ENCODE measurements around the gene CARD11.

Gene CARD11

GRCh38 chr7:2990949-2991470 is 52.7 kb downstream of the CARD11 start:
- ATAC-seq, result no peak
- no peaks in the 10 kb centered on the region for H3K27me3 Mint-ChIP-seq
- peaks cover 19% of the 10 kb centered on the region for H3K9me3 Mint-ChIP-seq
- peaks cover 27% of the 10 kb centered on the region for H3K4me1 Mint-ChIP-seq
- H3K27ac Mint-ChIP-seq, result no peak overlapping the region
- no peak overlapping the region for H3K4me3 Mint-ChIP-seq
- peaks cover 84% of the 10 kb centered on the region for H3K36me3 Mint-ChIP-seq

GRCh38 chr7:2986561-2986960 is 57.1 kb downstream of the CARD11 start:
- no peak overlapping the region for H3K4me3 Mint-ChIP-seq
- H3K9me3 Mint-ChIP-seq, result peaks cover 9% of the 10 kb centered on the region
- peaks cover 71% of the 10 kb centered on the region for H3K4me1 Mint-ChIP-seq
- peaks cover 83% of the 10 kb centered on the region for H3K36me3 Mint-ChIP-seq
- peak overlapping the region; percentile 93 for H3K27ac Mint-ChIP-seq
- no peaks in the 10 kb centered on the region for H3K27me3 Mint-ChIP-seq
- ATAC-seq, result no peak

GRCh38 chr7:2985866-2986265 is 57.8 kb downstream of the CARD11 start:
- peaks cover 73% of the 10 kb centered on the region for H3K4me1 Mint-ChIP-seq

GRCh38 chr7:2984091-2984490 is 59.6 kb downstream of the CARD11 start:
- Mint-ChIP-seq H3K4me1 (peaks cover 90% of the 10 kb centered on the region), H3K4me3 (no peak overlapping the region), H3K9me3 (peaks cover 6% of the 10 kb centered on the region), H3K36me3 (peaks cover 76% of the 10 kb centered on the region), H3K27me3 (no peaks in the 10 kb centered on the region), H3K27ac (peak overlapping the region; percentile 93)
- no peak for ATAC-seq

More at GRCh38 chr7:2985866-2986265, 57.8 kb downstream of the CARD11 start:
- peak overlapping the region; percentile 93 for H3K27ac Mint-ChIP-seq
- H3K4me3 Mint-ChIP-seq, result no peak overlapping the region
- ATAC-seq, result peak; percentile 75
- peaks cover 9% of the 10 kb centered on the region for H3K9me3 Mint-ChIP-seq
- peaks cover 82% of the 10 kb centered on the region for H3K36me3 Mint-ChIP-seq
- no peaks in the 10 kb centered on the region for H3K27me3 Mint-ChIP-seq

- Mint-ChIP-seq H3K4me1 (peaks cover 92% of the 10 kb centered on the region), H3K4me3 (no peak overlapping the region), H3K36me3 (peaks cover 73% of the 10 kb centered on the region), H3K9me3 (peaks cover 4% of the 10 kb centered on the region), H3K27ac (peak overlapping the region; percentile 93), H3K27me3 (no peaks in the 10 kb centered on the region)
- no peak for ATAC-seq
Observed at GRCh38 chr7:2983586-2983985, 60.1 kb downstream of the CARD11 start.

GRCh38 chr7:2982831-2983230 is 60.8 kb downstream of the CARD11 start:
- Mint-ChIP-seq H3K4me1 (peaks cover 95% of the 10 kb centered on the region), H3K4me3 (no peak overlapping the region), H3K36me3 (peaks cover 66% of the 10 kb centered on the region), H3K9me3 (peaks cover 2% of the 10 kb centered on the region), H3K27ac (peak overlapping the region; percentile 93), H3K27me3 (no peaks in the 10 kb centered on the region)
- ATAC-seq, result no peak

GRCh38 chr7:2982401-2982800 is 61.3 kb downstream of the CARD11 start:
- peaks cover 100% of the 10 kb centered on the region for H3K4me1 Mint-ChIP-seq

GRCh38 chr7:2981103-2981480 is 62.6 kb downstream of the CARD11 start:
- ATAC-seq, result no peak
- peak overlapping the region; percentile 83 for H3K4me3 Mint-ChIP-seq
- no peaks in the 10 kb centered on the region for H3K27me3 Mint-ChIP-seq
- H3K4me1 Mint-ChIP-seq, result peaks cover 94% of the 10 kb centered on the region
- H3K27ac Mint-ChIP-seq, result peak overlapping the region; percentile 93
- H3K9me3 Mint-ChIP-seq, result peaks cover 2% of the 10 kb centered on the region
- H3K36me3 Mint-ChIP-seq, result peaks cover 56% of the 10 kb centered on the region

More at GRCh38 chr7:2982401-2982800, 61.3 kb downstream of the CARD11 start:
- H3K36me3 Mint-ChIP-seq, result peaks cover 66% of the 10 kb centered on the region
- peaks cover 2% of the 10 kb centered on the region for H3K9me3 Mint-ChIP-seq
- H3K27me3 Mint-ChIP-seq, result no peaks in the 10 kb centered on the region
- no peak for ATAC-seq
- H3K4me3 Mint-ChIP-seq, result no peak overlapping the region
- H3K27ac Mint-ChIP-seq, result peak overlapping the region; percentile 93

- Mint-ChIP-seq H3K4me1 (peaks cover 94% of the 10 kb centered on the region), H3K36me3 (peaks cover 55% of the 10 kb centered on the region), H3K9me3 (peaks cover 2% of the 10 kb centered on the region), H3K4me3 (peak overlapping the region; percentile 83), H3K27ac (peak overlapping the region; percentile 93), H3K27me3 (no peaks in the 10 kb centered on the region)
- no peak for ATAC-seq
Observed at GRCh38 chr7:2980401-2981102, 63.1 kb downstream of the CARD11 start.

GRCh38 chr7:2979951-2980350 is 63.7 kb downstream of the CARD11 start:
- Mint-ChIP-seq H3K9me3 (peaks cover 2% of the 10 kb centered on the region), H3K27ac (peak overlapping the region; percentile 93), H3K4me3 (peak overlapping the region; percentile 83), H3K36me3 (peaks cover 52% of the 10 kb centered on the region), H3K4me1 (peaks cover 94% of the 10 kb centered on the region), H3K27me3 (no peaks in the 10 kb centered on the region)
- ATAC-seq, result no peak

- Mint-ChIP-seq H3K4me3 (peak overlapping the region; percentile 83), H3K36me3 (peaks cover 44% of the 10 kb centered on the region), H3K27ac (peak overlapping the region; percentile 93), H3K9me3 (peaks cover 2% of the 10 kb centered on the region), H3K4me1 (peaks cover 93% of the 10 kb centered on the region), H3K27me3 (no peaks in the 10 kb centered on the region)
- ATAC-seq, result peak; percentile 14
Observed at GRCh38 chr7:2979201-2979631, 64.5 kb downstream of the CARD11 start.

- peaks cover 89% of the 10 kb centered on the region for H3K4me1 Mint-ChIP-seq
- peak; percentile 94 for ATAC-seq
- peak overlapping the region; percentile 83 for H3K4me3 Mint-ChIP-seq
- peaks cover 39% of the 10 kb centered on the region for H3K36me3 Mint-ChIP-seq
- H3K27ac Mint-ChIP-seq, result peak overlapping the region; percentile 93
- no peaks in the 10 kb centered on the region for H3K27me3 Mint-ChIP-seq
- H3K9me3 Mint-ChIP-seq, result peaks cover 2% of the 10 kb centered on the region
Observed at GRCh38 chr7:2978408-2978807, 65.3 kb downstream of the CARD11 start.

GRCh38 chr7:2975821-2976371 is 67.8 kb downstream of the CARD11 start:
- no peaks in the 10 kb centered on the region for H3K27me3 Mint-ChIP-seq
- ATAC-seq, result no peak
- H3K4me3 Mint-ChIP-seq, result no peak overlapping the region
- H3K9me3 Mint-ChIP-seq, result no peaks in the 10 kb centered on the region
- peaks cover 80% of the 10 kb centered on the region for H3K4me1 Mint-ChIP-seq
- peak overlapping the region; percentile 93 for H3K27ac Mint-ChIP-seq
- H3K36me3 Mint-ChIP-seq, result peaks cover 29% of the 10 kb centered on the region

- H3K9me3 Mint-ChIP-seq, result no peaks in the 10 kb centered on the region
- no peaks in the 10 kb centered on the region for H3K27me3 Mint-ChIP-seq
- peaks cover 64% of the 10 kb centered on the region for H3K4me1 Mint-ChIP-seq
- no peak overlapping the region for H3K4me3 Mint-ChIP-seq
- H3K27ac Mint-ChIP-seq, result peak overlapping the region; percentile 93
- no peak for ATAC-seq
- H3K36me3 Mint-ChIP-seq, result peaks cover 20% of the 10 kb centered on the region
Observed at GRCh38 chr7:2974093-2974819, 69.4 kb downstream of the CARD11 start.

GRCh38 chr7:2972835-2973161 is 70.9 kb downstream of the CARD11 start:
- Mint-ChIP-seq H3K4me1 (peaks cover 49% of the 10 kb centered on the region), H3K27ac (peak overlapping the region; percentile 60), H3K4me3 (no peak overlapping the region), H3K9me3 (no peaks in the 10 kb centered on the region), H3K36me3 (peaks cover 20% of the 10 kb centered on the region), H3K27me3 (no peaks in the 10 kb centered on the region)
- ATAC-seq, result no peak
